GM12878 (cell line): Measurements from ENCODE around the gene ART5. TPM values are rescaled to one million over a fixed set of nuclear protein-coding genes. Genes with fewer than 3 reads are reported as not detected.

Source experiments
- BACH1 ChIP-seq: fragments of 450-650 bp; IDR thresholded peaks from 2 replicates; pipeline ENCODE4 v1.6.1; 2017; ENCODE audit warnings: mild to moderate bottlenecking, borderline replicate concordance
- SP1 ChIP-seq: IDR thresholded peaks from one replicate; pipeline ENCODE4 v1.6.1; 2011; ENCODE audit warnings: low read depth, low read length
- TBL1XR1 ChIP-seq: IDR thresholded peaks from 2 replicates; pipeline ENCODE4 v1.6.1; 2012; ENCODE audit warnings: low read depth, low read length, improper control_type of control experiment
- ZNF207 ChIP-seq: fragments of 450-650 bp; IDR thresholded peaks from 2 replicates; pipeline ENCODE4 v1.6.1; 2014; ENCODE audit warnings: antibody characterized with exemption, mild to moderate bottlenecking, borderline replicate concordance
- polyA plus RNA-seq, 11 experiments: library from polyadenylated mRNA; depleted of rRNA in 4 of 11; unstranded in 6 of 11; stranded (reverse) in 5 of 11; fragments of >200 nt; fragmentation: Nextera tagmentation in 4 of 11; fragmentation: Illumina TruSeq in 1 of 11; extraction: Ambion mirVana in 4 of 11; extraction: Trizol in 1 of 11; gene quantifications; 1 replicate in 1 of 11; 2 replicates in 10 of 11; pipeline versions ENCODE4 v1.2.1 to v1.2.3, GENCODE V29; 2011 to 2016; ENCODE audit warnings: inconsistent platforms in 2 of 11, missing spikeins in 2 of 11, low read depth in 1 of 11
- total RNA-seq, 4 experiments: library from RNA; depleted of rRNA in 3 of 4; stranded (reverse); fragments of >200 nt in 3 of 4; fragmentation: Illumina TruSeq in 1 of 4; extraction: Trizol in 1 of 4; gene quantifications; 2 replicates each; pipeline versions ENCODE4 v1.2.1 to v1.2.3, GENCODE V29; 2013 to 2021
- TF ChIP-seq, protein P1 (sequence below): fragments of 450-650 bp; formaldehyde crosslinking; IDR thresholded peaks from 2 replicates; pipeline ENCODE4 v1.5.0; 2022; ENCODE audit warnings: mild to moderate bottlenecking, missing genetic modification characterization
- TF ChIP-seq, protein P2 (sequence below): fragments of 450-650 bp; conservative IDR thresholded peaks from 2 replicates; pipeline ENCODE4 v1.6.1; 2017; ENCODE audit warnings: mild to moderate bottlenecking, moderate library complexity

ART5 gene
- total and polyA plus RNA-seq, 10 of the 15 experiments (the other 5 are each of a cell fraction or from before 2014, with no cell fraction given): 0.06 TPM; not detected in 9

DNA sequence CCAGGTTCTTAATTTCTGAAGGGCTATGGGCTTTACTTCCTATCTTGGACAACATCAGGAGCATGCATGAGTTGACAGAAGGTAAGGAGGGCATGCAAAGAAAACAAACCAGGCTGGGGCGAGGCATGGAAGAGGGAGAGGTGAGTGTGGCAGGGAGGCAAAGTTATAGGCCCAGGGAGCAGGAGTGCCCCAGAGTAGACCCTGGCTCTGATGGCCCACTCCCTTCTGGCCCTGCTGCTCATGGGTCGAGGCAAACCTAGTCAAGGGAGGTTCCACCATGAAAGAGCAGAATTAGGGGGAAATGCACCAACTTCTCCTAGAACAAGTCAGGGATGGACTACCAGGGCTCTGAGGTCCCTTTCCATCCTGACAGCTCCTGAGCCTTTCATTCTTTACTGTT is 19.2 kb upstream of the ART5 start (continued):
- TF ChIP-seq, protein P1, sequence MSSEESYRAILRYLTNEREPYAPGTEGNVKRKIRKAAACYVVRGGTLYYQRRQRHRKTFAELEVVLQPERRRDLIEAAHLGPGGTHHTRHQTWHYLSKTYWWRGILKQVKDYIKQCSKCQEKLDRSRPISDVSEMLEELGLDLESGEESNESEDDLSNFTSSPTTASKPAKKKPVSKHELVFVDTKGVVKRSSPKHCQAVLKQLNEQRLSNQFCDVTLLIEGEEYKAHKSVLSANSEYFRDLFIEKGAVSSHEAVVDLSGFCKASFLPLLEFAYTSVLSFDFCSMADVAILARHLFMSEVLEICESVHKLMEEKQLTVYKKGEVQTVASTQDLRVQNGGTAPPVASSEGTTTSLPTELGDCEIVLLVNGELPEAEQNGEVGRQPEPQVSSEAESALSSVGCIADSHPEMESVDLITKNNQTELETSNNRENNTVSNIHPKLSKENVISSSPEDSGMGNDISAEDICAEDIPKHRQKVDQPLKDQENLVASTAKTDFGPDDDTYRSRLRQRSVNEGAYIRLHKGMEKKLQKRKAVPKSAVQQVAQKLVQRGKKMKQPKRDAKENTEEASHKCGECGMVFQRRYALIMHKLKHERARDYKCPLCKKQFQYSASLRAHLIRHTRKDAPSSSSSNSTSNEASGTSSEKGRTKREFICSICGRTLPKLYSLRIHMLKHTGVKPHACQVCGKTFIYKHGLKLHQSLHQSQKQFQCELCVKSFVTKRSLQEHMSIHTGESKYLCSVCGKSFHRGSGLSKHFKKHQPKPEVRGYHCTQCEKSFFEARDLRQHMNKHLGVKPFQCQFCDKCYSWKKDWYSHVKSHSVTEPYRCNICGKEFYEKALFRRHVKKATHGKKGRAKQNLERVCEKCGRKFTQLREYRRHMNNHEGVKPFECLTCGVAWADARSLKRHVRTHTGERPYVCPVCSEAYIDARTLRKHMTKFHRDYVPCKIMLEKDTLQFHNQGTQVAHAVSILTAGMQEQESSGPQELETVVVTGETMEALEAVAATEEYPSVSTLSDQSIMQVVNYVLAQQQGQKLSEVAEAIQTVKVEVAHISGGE (CRISPR knock-in tag): no peak
- TF ChIP-seq, protein P2, sequence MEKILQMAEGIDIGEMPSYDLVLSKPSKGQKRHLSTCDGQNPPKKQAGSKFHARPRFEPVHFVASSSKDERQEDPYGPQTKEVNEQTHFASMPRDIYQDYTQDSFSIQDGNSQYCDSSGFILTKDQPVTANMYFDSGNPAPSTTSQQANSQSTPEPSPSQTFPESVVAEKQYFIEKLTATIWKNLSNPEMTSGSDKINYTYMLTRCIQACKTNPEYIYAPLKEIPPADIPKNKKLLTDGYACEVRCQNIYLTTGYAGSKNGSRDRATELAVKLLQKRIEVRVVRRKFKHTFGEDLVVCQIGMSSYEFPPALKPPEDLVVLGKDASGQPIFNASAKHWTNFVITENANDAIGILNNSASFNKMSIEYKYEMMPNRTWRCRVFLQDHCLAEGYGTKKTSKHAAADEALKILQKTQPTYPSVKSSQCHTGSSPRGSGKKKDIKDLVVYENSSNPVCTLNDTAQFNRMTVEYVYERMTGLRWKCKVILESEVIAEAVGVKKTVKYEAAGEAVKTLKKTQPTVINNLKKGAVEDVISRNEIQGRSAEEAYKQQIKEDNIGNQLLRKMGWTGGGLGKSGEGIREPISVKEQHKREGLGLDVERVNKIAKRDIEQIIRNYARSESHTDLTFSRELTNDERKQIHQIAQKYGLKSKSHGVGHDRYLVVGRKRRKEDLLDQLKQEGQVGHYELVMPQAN: no peak
- TF ChIP-seq TBL1XR1 (no peak), ZNF207 (no peak), SP1 (no peak), BACH1 (no peak)
